Spleen (tissue), 7 donors: Measurements from ENCODE around the gene ZNF296.

Experiments
- POLR2AphosphoS5 ChIP-seq, 3 donors: sonication (generic); formaldehyde crosslinking; IDR thresholded peaks; one replicate each; pipeline ENCODE4 v1.5.1; 2017; ENCODE audit warnings: antibody characterized with exemption in 3 of 3
- TF ChIP-seq, protein P1 (sequence below), 11 experiments: fragments of 200-600 bp in 7 of 11; fragments of 450-650 bp in 4 of 11; sonication (generic) in 4 of 11; IDR thresholded peaks in 8 of 11; conservative IDR thresholded peaks in 3 of 11; 1 replicate in 7 of 11; 2 replicates in 4 of 11; pipeline versions ENCODE4 v1.4.0 to v1.8.0; 2016 to 2021; ENCODE audit warnings: antibody characterized with exemption in 11 of 11, inconsistent platforms in 4 of 11, mild to moderate bottlenecking in 1 of 11
- donor health status: DM: no; HTN: no; CAD: no; lungs with moderate emphysema.
- donor health status: DM: no; HTN: no; CAD: no.
- donor health status: DM: no; HTN: no; CAD: no.

DNA sequence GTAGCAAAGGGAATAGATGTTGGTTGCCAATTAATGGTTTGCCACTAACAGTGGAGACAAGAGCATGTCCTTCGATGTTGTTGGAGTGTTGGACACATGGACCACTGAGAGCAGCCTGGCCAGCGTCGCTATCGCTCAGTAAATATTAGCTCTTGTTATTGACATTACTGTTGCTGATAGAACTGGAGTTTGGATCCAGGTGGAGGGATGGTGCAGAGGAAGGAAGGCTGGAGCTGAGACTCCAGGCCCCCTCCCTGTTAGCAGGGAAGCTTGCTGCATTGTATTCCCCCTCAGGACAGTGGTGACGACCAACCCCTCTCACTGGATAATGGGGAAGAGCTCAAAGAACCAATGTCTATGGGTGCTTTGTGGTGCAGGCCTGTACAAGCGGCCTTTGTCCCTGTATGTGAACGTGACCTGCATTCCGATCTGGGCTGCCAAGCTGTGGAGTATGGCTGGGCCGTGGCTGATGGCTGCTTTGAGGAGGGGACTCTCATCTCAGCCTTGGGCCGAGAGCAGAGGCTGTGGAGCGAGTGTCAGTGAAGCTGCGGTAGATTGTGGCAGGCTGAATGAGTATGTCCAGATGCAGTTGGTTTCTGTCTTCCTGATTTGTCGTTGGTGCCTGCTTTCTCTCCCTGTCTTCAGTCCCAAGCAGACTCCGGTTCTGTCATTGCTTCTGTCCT is 30.5 kb downstream of the ZNF296 start:
- peak in 2 of 3 donors; percentile 7 to 20 for TF ChIP-seq POLR2AphosphoS5 (IDR thresholded peaks at IDR 0.05)
- TF ChIP-seq, protein P1, sequence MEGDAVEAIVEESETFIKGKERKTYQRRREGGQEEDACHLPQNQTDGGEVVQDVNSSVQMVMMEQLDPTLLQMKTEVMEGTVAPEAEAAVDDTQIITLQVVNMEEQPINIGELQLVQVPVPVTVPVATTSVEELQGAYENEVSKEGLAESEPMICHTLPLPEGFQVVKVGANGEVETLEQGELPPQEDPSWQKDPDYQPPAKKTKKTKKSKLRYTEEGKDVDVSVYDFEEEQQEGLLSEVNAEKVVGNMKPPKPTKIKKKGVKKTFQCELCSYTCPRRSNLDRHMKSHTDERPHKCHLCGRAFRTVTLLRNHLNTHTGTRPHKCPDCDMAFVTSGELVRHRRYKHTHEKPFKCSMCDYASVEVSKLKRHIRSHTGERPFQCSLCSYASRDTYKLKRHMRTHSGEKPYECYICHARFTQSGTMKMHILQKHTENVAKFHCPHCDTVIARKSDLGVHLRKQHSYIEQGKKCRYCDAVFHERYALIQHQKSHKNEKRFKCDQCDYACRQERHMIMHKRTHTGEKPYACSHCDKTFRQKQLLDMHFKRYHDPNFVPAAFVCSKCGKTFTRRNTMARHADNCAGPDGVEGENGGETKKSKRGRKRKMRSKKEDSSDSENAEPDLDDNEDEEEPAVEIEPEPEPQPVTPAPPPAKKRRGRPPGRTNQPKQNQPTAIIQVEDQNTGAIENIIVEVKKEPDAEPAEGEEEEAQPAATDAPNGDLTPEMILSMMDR (IDR thresholded peaks at IDR 0.05 in 8 of 11, conservative IDR thresholded peaks at IDR 0.05 in 3 of 11), result no peak
